Activated gamma-delta T cell treated with Interleukin-2 at 50 U/mL for 16 hours (primary cell): ENCODE data around the gene ECPAS.
A peak's percentile ranks its signal among the peaks of the same experiment; 100 is the strongest.

Source experiments
- DNase-seq: peaks from one replicate; pipeline ENCODE4 v3.0.0-alpha.2; 2020

Gene ECPAS

DNA sequence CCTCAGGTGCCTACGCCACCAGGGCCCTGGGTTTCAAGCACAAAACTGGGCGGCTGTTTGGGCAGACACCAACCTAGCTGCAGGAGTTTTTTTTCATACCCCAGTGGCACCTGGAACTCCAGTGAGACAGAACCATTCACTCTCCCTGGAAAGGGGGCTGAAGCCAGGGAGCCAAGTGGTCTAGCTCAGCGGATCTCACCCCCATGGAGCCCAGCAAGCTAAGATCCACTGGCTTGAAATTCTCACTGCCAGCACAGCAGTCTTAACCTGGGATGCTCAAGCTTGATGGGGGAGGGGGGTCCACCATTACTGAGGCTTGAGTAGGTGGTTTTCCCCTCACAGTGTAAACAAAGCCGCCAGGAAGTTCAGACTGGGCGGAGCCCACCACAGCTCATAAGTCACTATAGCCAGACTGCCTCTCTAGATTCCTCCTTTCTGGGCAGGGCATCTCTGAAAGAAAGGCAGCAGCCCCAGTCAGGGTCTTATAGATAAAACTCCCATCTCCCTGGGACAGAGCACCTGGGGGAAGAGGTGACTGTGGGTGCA, 149.8 kb downstream of the ECPAS start:
- peak; percentile 3 for DNase-seq

DNA sequence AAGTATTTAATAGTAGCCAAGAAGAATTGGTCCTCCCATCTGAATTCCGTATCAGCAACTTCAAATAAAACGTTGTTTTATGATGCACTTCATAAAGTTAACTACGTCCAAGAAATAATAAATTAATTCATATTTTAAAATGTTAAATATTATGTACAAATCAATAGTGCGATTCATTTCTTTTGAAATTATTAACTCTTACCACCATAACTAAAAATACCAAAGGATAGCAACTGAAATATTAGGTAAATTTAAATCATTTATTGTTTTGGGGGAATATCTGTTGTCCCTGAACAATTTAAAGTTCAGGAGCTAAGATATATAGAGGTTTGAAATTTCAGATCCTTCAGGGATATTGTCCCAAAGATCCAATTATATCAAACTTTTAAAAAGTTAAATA, 154.1 kb downstream of the ECPAS start, which contains the start of gene OR2K2:
TSS of gene OR2K2 (minus strand) at position 101 of the 400 bp plus-strand sequence. CDS start 1,791 bp downstream, outside the sequence.
- no peak for DNase-seq

DNA sequence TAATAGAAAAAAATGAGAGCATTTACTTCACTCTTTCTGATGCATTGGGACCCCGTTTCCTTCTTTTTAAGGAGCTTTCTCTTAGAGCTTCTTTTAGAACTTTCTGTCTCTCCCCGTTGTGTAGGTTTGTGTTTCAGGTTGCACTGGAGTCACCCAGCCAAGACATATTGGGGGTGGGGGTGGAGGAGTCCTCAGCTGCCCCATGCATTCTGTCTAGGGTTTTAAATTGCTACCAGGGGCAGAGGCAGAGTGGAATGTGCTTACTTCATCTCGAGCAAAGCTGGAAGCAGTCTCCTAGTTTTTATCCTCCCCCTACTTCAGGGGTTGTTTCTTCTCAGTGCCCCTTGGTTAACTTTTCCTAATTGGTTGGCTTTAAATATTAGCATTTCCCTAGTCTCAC, 163.6 kb downstream of the ECPAS start:
- DNase-seq: no peak

DNA sequence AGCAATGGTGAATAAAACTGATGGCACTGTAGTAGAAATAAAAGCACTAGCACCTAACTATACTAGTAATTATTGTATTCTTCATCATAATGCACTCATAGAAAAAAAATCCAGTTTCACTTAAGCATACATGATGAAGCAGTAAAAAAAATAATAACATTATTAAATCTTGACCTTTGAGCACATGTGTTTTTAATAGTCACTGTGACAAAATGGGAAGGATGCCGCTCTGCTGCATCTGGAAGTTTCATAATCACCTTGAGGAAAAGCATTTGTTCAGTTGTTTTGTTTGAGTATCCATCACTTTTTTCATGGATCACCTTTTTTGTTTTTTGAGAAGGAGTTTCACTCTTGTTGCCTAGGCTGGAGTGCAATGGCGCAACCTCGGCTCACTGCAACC, 167.4 kb downstream of the ECPAS start:
- DNase-seq: no peak
